Measurements from ENCODE around the gene AGGF1.

GRCh38 chr5:77030097-77031071 lies at the start of gene AGGF1:
- TF ChIP-seq CTCF (IDR thresholded peaks at IDR 0.05) (no peak), POLR2A (IDR thresholded peaks at IDR 0.05) (peak; percentile 85), POLR2AphosphoS5 (IDR thresholded peaks at IDR 0.05) (peak; percentile 80 to 92 (median 82))

Data from transverse colon (tissue), 4 donors.